Activated CD4-positive, alpha-beta T cell treated with anti-CD3 and anti-CD28 coated beads for 48 hours (primary cell): ENCODE measurements around the gene PADI4.

ENCODE experiments used
- DNase-seq: peaks from one replicate; pipeline ENCODE4 v3.0.0-alpha.2; 2020

Gene PADI4

GRCh38 chr1:17307946-17308345, at the start of gene PADI4:
PADI4 (plus strand) TSS chr1:17308197; CDS start chr1:17308223, 26 bp downstream.
- no peak for DNase-seq

GRCh38 chr1:17258758-17259130, 49.3 kb upstream of the PADI4 start:
- no peak for DNase-seq

GRCh38 chr1:17259233-17259873, 48.6 kb upstream of the PADI4 start:
- DNase-seq, result no peak

- DNase-seq, result no peak
These were observed 47.7 kb upstream of the PADI4 start for GRCh38 chr1:17260264-17260663.

GRCh38 chr1:17260738-17261137, 47.3 kb upstream of the PADI4 start:
- no peak for DNase-seq

- no peak for DNase-seq
These were observed 44.1 kb upstream of the PADI4 start for GRCh38 chr1:17263936-17264335.

- no peak for DNase-seq
These were observed 43.5 kb upstream of the PADI4 start for GRCh38 chr1:17264470-17264869.

- no peak for DNase-seq
These were observed 42.8 kb upstream of the PADI4 start for GRCh38 chr1:17265162-17265561.

GRCh38 chr1:17265950-17266349, 42.0 kb upstream of the PADI4 start:
- no peak for DNase-seq

GRCh38 chr1:17270891-17271765, 36.9 kb upstream of the PADI4 start:
- no peak for DNase-seq

- no peak for DNase-seq
These were observed 35.9 kb upstream of the PADI4 start for GRCh38 chr1:17272066-17272465.

- DNase-seq, result no peak
These were observed 35.4 kb upstream of the PADI4 start for GRCh38 chr1:17272646-17273045.

- no peak for DNase-seq
These were observed 34.9 kb upstream of the PADI4 start for GRCh38 chr1:17273096-17273495.

- DNase-seq, result peak; percentile 64
These were observed 33.5 kb upstream of the PADI4 start for GRCh38 chr1:17274186-17275170.

- no peak for DNase-seq
These were observed 31.4 kb upstream of the PADI4 start for GRCh38 chr1:17276568-17276967.

- DNase-seq, result no peak
These were observed 30.4 kb upstream of the PADI4 start for GRCh38 chr1:17277511-17278159.

GRCh38 chr1:17278996-17279830, 28.8 kb upstream of the PADI4 start:
- no peak for DNase-seq

GRCh38 chr1:17280436-17280835, 27.6 kb upstream of the PADI4 start:
- no peak for DNase-seq

- DNase-seq, result no peak
These were observed 27.1 kb upstream of the PADI4 start for GRCh38 chr1:17280894-17281293.

GRCh38 chr1:17281775-17282181, 26.2 kb upstream of the PADI4 start:
- no peak for DNase-seq

- DNase-seq, result no peak
These were observed 25.2 kb upstream of the PADI4 start for GRCh38 chr1:17282836-17283235.

GRCh38 chr1:17286646-17287045, 21.4 kb upstream of the PADI4 start:
- DNase-seq, result no peak
